ENCODE results near the gene BCAN.

DNA sequence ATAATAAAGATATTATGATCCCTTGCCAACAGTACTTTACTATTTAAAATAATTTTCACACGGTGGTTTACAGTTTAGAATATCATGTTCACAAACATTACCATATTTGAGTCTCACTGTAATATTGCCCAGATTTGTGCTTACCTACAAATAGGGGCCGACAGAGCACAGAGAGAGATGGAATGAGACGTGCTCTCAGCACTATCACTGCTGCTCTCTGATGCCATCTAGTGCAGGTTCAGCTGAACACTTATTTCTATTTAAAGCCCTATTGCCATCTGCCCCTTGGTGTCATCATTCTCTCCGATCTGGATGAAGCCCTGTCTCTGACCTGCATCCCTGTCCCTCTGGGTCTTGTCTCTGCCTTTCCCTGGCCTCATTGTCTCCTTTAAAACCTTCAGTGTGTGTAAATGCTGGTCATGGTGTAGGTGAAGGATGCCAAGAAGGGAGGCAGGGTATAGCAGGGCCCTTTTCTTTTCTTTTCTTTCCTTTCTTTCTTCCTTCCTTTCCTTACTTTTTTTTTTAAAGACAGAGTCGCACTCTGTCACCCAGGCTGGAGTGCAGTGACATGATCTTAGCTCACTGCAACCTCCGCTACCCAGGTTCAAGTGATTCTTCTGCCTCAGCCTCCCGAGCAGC is 33.8 kb upstream of the BCAN start:
- TF ChIP-seq, protein P1, sequence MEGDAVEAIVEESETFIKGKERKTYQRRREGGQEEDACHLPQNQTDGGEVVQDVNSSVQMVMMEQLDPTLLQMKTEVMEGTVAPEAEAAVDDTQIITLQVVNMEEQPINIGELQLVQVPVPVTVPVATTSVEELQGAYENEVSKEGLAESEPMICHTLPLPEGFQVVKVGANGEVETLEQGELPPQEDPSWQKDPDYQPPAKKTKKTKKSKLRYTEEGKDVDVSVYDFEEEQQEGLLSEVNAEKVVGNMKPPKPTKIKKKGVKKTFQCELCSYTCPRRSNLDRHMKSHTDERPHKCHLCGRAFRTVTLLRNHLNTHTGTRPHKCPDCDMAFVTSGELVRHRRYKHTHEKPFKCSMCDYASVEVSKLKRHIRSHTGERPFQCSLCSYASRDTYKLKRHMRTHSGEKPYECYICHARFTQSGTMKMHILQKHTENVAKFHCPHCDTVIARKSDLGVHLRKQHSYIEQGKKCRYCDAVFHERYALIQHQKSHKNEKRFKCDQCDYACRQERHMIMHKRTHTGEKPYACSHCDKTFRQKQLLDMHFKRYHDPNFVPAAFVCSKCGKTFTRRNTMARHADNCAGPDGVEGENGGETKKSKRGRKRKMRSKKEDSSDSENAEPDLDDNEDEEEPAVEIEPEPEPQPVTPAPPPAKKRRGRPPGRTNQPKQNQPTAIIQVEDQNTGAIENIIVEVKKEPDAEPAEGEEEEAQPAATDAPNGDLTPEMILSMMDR (IDR thresholded peaks at IDR 0.05): no peak; the same call in 1 of the 2 replicates
- TF ChIP-seq, protein P2, sequence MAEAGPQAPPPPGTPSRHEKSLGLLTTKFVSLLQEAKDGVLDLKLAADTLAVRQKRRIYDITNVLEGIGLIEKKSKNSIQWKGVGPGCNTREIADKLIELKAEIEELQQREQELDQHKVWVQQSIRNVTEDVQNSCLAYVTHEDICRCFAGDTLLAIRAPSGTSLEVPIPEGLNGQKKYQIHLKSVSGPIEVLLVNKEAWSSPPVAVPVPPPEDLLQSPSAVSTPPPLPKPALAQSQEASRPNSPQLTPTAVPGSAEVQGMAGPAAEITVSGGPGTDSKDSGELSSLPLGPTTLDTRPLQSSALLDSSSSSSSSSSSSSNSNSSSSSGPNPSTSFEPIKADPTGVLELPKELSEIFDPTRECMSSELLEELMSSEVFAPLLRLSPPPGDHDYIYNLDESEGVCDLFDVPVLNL (CRISPR knock-in tag; IDR thresholded peaks at IDR 0.05; ENCODE audit: borderline replicate concordance, low read depth): no peak
- TF ChIP-seq ZNF423 (CRISPR knock-in tag; IDR thresholded peaks at IDR 0.05) (no peak), CREB1 (CRISPR knock-in tag; IDR thresholded peaks at IDR 0.05) (no peak)
- TF ChIP-seq, protein P3, sequence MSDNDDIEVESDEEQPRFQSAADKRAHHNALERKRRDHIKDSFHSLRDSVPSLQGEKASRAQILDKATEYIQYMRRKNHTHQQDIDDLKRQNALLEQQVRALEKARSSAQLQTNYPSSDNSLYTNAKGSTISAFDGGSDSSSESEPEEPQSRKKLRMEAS (CRISPR knock-in tag; IDR thresholded peaks at IDR 0.05): no peak
- TF ChIP-seq, protein P4, sequence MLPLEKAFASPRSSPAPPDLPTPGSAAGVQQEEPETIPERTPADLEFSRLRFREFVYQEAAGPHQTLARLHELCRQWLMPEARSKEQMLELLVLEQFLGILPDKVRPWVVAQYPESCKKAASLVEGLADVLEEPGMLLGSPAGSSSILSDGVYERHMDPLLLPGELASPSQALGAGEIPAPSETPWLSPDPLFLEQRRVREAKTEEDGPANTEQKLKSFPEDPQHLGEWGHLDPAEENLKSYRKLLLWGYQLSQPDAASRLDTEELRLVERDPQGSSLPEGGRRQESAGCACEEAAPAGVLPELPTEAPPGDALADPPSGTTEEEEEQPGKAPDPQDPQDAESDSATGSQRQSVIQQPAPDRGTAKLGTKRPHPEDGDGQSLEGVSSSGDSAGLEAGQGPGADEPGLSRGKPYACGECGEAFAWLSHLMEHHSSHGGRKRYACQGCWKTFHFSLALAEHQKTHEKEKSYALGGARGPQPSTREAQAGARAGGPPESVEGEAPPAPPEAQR (CRISPR knock-in tag; IDR thresholded peaks at IDR 0.05): no peak
